ENCODE results near the gene TNFRSF14.
A peak's percentile ranks its signal among the peaks of the same experiment; 100 is the strongest.
"Not testable (repeated sequence)": the region's sequence is repeated elsewhere in the genome, so short reads cannot be mapped to it uniquely, and the experiment has no call there.

TNFRSF14 gene

DNA sequence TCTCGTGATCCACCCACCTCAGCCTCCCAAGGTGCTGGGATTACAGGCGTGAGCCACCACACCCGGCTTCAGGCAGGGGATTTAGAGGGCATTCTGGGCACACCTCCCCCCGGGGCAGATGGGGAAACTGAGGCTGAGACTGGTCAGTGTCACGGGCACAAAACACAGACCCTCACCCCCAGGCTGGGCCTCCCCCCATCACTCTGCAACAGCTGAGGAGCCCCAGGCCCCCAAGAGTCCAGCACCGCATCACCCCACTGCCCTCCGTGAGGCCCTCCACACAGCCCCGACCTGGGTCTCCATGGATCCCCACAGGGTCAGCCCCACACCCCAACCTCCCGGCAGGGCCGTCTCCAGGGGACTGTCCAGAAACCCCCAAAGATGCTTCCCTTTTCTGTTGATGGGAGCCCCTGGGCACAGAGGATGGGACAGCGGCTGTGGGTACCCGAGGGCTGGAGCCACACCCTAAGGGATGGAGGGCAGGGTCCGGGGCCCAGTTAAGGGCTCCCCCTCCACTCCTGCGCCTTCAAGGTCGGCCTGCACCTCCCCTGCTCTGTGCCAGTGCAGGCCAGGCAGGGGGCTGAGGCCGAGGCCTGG is 11.0 kb downstream of the TNFRSF14 start:
- DNase-seq (ENCODE audit: low read depth in 2 of 2), result no peak

- DNase-seq (ENCODE audit: low read depth in 2 of 2), result not testable (repeated sequence)
Measured at GRCh38 chr1:2568187-2568816, 12.1 kb downstream of the TNFRSF14 start.

DNA sequence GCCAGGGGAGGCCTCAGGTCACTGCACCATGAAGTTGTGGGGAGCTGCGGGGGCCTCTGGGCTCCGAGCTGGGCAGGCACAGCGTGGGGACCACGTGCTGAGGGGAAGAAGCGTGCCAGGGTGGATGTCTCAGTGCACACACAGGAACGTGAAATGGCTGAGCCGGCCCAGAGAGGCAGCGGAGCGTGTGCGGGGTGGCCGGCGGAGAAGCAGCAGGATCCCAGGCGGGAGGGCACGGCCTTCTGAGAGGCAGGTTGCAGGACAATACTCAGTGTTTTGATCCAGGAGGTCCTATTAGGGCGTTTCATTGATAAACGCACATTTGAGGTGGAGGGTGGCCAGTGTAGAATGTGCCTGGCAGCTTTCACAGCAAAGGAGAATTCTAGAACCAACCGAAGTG is 12.9 kb downstream of the TNFRSF14 start:
- DNase-seq (ENCODE audit: low read depth in 2 of 2), result no peak

DNA sequence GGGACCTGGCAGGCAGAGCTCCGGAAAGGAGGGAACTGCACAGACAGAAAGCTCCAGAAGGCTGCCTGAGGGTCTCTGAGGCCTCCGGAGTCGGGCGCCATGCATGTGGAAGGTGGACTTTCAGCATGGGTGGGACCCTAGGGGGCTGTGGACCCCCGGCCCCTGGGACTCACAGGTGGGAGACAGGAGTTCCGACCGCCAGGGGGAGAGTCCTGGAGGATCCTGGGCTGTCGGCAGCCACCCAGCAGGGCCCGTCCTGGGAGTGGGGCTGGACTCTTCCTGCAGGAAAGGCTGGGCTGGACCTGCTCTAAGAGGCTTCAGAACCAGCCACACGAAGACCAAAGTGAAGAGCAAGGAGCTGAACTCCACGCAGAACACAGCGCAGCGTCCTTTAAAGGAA is 13.5 kb downstream of the TNFRSF14 start:
- DNase-seq (ENCODE audit: low read depth in 2 of 2), result not testable (repeated sequence)

- DNase-seq (ENCODE audit: low read depth in 2 of 2), result no peak
Measured at GRCh38 chr1:2570332-2570731, 14.2 kb downstream of the TNFRSF14 start.

GRCh38 chr1:2571348-2571747 is 15.2 kb downstream of the TNFRSF14 start:
- no peak for DNase-seq (ENCODE audit: low read depth in 2 of 2)

DNA sequence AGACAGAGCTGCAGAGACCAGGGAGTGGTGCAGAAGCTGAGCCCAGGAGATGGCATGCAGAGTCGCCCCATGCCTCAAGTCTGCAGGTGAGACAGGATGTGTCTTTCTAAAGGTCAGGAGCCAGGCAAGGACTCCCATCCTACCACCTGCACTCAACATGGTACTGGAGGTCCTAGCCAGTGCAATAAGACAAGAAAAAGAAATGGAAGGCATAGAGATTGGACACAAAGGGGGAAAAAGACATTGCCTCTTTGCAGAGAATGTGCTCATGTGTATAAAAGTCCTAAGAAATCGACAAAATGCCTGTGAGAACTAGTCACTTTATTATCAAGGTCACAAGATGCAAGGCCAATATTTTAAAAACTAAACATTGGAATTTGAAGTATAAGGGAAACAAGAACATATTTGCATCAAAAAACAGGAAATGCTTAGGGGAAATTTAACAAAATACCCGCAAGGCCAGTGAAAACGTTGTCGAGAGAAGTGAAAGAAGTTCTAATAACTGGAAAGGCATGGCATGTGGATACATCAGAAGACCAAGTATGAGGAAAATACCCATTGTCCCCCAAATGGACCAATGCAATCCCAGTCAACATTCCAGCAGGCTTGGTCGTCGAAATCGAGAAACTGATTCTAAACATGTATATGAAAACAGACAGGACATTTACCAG is 17.2 kb downstream of the TNFRSF14 start:
- no peak for DNase-seq (ENCODE audit: low read depth in 2 of 2)

GRCh38 chr1:2574350-2574749 is 18.2 kb downstream of the TNFRSF14 start:
- DNase-seq (ENCODE audit: low read depth in 2 of 2), result no peak

DNA sequence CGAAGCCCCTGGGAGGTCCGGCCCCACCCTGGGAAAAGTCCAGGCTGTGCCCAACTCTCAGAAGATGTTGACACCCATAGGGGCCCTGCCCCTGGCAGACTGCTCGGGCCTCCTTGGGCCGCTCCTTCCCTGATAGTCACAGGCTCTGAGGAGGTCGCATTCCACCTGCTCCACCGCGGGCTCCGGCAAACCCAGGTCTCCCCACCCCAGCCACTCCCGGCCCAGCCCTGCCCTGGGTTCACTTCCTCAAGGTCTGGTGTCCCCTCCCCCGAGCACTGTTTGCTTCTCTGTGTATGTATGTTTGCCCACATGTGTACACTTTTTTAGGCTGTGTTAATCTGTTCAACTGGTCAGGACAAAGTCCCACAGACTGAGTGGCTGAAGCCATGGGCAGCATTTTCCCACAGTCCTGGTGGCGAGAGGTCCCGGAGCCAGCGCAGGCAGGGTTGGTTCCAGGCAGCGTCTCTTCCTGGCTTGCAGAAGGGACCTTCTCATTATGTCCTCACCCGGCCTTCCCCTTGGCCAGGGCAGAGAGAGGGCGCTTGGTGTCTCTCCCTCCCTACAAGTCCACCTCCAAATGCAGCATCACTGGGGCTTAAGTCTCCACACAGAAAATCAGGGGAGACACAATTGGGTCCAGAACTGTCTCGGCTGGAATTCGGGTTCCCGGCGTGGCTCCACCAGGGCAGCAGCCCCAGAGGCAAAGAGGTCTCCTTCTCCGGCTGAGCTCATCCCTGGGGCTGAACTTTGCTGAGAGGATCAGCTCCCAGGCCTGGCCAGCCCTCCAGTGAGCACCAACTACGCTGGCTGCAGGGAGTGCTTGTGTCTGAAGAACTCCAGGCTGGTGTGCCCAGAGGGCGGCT is 19.9 kb downstream of the TNFRSF14 start:
- no peak for DNase-seq (ENCODE audit: low read depth in 2 of 2)

GRCh38 chr1:2577565-2578075 is 21.4 kb downstream of the TNFRSF14 start:
- not testable (repeated sequence) for DNase-seq (ENCODE audit: low read depth in 2 of 2)

DNA sequence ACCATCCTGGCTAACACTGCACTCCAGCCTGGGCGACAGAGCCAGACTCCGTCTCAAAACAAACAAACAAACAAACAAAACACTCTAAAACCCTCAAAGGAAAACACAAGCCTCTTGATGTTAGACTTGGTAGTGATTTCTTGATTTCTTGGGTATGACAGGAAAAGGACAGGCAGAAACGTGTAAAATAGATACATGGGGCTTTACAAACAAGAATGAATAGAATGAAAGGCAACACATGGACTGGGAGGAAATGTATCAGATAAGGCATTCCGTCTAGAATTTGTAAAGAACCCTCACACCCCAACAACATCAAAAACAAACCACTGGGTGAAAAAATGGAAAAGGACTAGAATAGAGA is 22.6 kb downstream of the TNFRSF14 start:
- DNase-seq (ENCODE audit: low read depth in 2 of 2), result no peak

- DNase-seq (ENCODE audit: low read depth in 2 of 2), result no peak
Measured at GRCh38 chr1:2580691-2581090, 24.5 kb downstream of the TNFRSF14 start.

- no peak for DNase-seq (ENCODE audit: low read depth in 2 of 2)
Measured at GRCh38 chr1:2582391-2582790, 26.2 kb downstream of the TNFRSF14 start.

DNA sequence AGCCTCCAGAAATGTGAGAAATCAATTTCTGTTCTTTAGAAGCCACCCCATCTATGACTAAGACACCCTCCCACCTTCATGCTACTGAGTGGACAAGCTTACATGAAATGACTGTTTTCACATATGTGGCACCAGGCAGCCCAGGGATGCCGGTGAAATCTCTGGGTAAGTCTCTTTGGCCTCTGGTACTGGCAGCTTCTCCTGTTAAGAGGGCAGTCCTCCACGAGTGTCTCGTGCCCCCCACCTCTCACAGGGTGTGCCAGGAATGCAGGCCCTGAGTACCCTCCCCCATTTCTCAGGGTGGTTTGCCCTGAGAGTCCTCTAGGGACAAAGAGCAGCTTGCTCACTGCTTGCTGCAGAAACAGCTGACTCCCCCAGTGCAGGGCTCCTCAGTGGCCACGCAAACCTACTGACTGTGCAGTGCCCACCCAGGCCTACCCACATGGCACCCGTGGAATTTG is 27.2 kb downstream of the TNFRSF14 start:
- DNase-seq (ENCODE audit: low read depth in 2 of 2), result no peak

- DNase-seq (ENCODE audit: low read depth in 2 of 2), result no peak
Measured at GRCh38 chr1:2583871-2584351, 27.7 kb downstream of the TNFRSF14 start.

- no peak for DNase-seq (ENCODE audit: low read depth in 2 of 2)
Measured at GRCh38 chr1:2584686-2585317, 28.6 kb downstream of the TNFRSF14 start.

GRCh38 chr1:2585318-2586092 is 29.3 kb downstream of the TNFRSF14 start:
- no peak for DNase-seq (ENCODE audit: low read depth in 2 of 2)

GRCh38 chr1:2586154-2587070 is 30.2 kb downstream of the TNFRSF14 start, which contains the start of gene PRXL2B:
Gene PRXL2B, plus strand, starts transcription at chr1:2586777. Its CDS starts 109 bp downstream, at chr1:2586886.
- DNase-seq (ENCODE audit: low read depth in 2 of 2), result peak; percentile 97 to 98

All from fibroblast of skin of left biceps (primary cell).